HG02885 (cell line): Measurements from ENCODE around the gene PLCH2.
"Not testable (repeated sequence)": the region's sequence is repeated elsewhere in the genome, so short reads cannot be mapped to it uniquely, and the experiment has no call there.

ENCODE experiments used
- ATAC-seq: cut with Tn5 transposase; IDR thresholded peaks from one replicate; pipeline ENCODE4 v1.9.1; 2021; ENCODE audit warnings: mild to moderate bottlenecking; ENCODE audit not compliant: unreplicated experiment, poor library complexity

Gene PLCH2

DNA sequence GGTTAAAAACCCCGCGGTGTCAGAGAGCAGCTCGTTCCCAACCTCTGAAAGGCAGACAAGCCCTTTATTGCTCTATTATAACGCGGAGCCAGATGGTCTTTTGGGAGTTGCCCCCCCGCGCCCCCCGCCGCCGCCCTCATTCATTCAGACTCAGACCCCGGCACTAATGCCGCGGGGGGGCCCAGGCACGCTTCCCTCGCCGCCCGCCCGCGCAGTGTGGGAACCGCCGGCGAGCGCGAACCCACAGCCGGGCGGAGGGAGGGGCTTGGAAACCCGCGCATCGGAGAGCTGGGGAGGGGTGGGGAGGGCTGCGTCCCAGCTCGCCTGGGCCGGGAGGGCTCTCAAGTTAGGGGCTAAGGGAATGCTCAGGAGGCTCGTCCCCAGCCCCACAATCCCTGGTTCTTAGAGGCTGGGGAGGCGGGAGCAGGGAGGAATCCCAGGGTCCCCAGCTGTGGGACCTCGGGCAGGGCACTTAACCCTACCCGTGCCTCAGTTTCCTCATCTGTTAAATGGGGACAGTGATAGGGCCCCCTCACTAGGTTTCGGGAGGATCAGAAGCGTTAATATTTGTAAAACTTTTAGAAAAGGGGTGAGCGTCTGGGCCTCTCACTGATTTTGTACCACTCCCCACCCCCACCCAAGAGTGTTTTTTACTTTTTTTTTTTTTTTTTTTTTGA, 64.9 kb downstream of the PLCH2 start:
- no peak for ATAC-seq

DNA sequence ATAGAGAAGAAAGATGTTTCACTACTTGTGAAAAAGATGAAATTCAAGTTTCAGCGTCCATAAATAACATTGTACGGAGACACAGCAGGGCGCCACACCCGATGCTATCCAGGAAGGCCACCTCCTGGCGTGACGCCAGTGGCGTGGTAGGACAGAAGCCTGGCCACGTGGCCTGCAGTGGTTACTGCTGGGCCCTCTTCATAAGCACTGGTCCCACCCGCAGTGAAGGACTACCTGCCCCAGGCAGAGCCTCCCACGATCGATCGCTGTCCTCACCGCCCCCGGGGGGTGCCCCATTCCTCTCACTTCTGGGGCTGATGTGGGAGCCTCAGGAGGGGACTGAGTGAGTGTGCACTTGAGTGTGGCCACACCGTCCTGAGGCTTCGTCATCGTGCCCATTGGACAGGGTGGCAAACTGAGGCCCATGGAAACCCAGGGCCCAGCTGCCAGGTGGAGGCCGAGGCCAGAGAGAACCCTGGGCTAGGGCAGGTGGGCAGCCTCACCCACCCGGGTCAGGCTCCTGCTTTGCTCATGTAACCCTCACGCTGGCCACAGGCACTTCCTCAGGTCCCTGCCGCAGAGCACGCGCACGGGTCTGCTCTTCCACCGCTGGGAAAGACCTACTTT, 65.6 kb downstream of the PLCH2 start:
- no peak for ATAC-seq

GRCh38 chr1:2542246-2542915, 66.3 kb downstream of the PLCH2 start:
- no peak for ATAC-seq

DNA sequence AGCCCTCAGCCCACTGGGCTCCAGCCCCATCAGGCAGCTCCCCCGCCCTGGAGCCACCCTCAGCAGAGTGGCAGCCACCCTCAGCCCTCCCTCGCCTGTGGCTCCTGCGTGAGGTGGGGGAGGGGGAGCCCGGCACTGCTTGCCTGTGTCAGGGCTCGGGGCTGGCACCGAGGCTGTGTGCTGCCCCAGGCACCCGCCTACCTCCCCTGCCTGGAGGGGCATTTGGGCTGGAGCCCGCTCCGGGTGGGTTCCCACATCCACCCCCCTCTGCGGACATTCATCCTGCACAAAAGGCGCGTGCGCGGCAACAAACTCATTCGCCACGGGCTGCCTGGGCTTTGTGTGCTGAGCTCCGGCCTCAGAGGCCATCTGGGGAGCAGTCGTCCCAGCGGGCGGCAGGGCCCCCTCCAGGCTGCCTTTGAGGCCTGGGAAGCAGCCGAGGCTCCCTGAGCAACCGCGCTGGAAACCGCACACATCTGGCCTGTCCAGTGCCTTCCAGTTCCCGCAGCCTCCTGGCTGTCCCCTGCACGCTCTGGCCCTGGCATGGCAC, 67.5 kb downstream of the PLCH2 start:
- ATAC-seq, result no peak

GRCh38 chr1:2544093-2544874, 68.2 kb downstream of the PLCH2 start:
- ATAC-seq, result no peak

- ATAC-seq, result no peak
Measured at GRCh38 chr1:2544875-2545640, 69.0 kb downstream of the PLCH2 start.

DNA sequence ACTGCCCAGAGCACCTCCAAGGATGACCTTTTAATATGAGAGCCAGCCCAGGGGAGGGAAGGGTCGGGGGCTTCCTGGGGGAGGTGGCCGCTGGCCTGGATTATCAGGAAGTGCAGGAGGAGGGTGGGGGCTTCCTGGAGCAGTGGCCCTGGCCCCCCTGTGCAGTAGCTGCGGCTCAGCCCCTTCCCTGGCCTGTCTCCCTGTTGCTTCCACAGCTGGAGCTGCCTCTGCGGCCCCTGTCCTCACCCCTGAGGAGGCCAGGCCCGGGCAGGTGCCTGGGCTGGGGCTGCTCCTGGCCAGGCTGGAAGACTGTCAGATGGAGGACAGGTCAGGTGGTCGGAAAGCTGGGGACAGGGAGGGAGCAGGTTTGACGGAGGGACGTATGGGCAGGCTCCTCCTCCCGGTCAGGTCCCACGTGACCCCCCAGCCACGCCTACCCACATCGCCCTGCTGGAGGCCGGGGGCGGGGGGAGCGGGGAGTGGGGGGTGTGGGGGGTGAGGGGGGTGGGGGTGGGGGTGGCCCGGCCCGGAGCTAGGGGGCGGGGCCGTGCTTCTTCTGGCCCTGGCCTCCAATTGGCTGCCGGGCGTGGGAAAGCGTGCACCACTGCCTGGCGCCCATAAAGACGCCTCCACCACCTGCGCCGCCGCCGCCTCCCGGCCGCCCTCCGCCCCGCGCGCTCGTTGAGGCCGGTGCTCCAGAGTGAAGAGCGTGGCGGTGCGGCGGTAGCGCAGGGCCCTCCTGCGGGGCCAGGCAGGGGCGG, 69.8 kb downstream of the PLCH2 start:
- ATAC-seq, result peak; percentile 48

GRCh38 chr1:2546515-2547209, 70.6 kb downstream of the PLCH2 start:
- peak; percentile 27 for ATAC-seq

DNA sequence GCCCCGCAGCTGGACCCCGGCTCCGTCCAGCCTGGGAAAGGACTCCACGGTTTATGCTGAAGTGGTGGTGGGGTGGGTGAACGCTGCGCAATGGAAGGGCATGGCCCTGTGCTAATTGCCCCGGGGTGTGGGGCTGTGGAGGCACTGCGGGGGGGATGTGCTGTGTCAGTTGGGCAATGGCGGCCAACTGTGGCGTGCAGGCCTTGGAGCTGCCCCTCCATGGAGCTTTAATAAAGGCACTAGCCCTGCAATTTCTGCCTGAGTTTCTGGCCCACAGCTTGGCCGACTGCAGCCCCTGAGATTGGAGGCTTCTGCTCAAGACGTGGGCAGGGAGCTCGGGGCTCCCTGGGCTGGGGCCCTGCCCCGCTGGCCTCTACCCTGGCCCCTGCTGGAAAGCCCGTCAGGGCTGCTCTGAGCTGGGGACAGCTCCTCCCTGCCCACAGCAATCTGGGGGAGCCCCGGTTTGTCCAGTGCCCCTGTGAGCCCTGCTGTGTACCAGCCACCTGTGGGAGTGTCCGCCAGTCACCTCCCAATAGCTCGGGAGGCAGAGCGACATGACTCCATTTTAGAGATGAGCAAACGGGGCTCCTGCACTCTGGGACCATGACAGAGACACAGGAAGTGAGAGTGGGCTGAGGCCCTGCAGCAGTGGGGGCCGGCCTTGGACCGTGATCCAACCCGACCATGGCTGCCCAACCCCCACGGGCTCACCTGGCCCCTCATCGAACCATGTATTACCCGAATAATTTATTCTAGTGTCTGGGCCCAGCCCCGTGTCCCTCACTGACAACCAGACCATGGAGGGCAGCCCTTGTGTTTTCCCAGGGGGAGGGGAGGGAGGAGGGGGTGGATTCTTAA, 71.3 kb downstream of the PLCH2 start:
- ATAC-seq, result no peak

GRCh38 chr1:2548068-2548589, 72.0 kb downstream of the PLCH2 start:
- ATAC-seq, result peak; percentile 26

DNA sequence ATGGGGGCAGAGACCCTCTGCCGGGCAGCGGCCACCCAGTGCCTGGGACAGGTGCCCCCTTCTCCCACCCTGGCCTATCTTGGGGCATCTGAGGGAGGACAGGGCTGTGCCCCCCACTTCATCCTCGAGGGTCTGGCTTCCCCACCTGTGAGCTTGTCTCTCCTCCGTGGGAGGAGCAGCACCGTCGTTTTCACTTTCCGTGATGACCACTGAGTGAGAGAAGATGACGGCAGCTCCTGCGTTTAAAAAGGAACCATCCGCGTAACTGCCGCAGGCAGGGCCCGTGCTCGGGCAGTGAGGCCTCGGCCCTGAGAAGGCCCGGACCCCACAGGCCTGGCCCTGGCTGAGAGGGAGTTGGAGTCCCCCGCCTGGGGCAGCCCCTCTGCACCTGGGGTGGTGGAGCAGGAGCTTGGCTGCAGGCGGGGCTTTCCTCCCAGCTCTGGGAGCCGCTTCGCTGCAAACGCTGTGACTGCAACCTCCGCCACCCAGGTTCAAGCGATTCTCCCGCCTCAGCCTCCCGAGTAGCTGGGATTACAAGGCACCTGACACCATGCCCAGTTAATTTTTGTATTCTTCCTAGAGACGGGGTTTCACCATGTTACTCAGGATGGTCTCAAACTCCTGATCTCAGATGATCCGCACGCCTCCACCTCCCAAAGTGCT, 73.4 kb downstream of the PLCH2 start:
- ATAC-seq, result not testable (repeated sequence)

DNA sequence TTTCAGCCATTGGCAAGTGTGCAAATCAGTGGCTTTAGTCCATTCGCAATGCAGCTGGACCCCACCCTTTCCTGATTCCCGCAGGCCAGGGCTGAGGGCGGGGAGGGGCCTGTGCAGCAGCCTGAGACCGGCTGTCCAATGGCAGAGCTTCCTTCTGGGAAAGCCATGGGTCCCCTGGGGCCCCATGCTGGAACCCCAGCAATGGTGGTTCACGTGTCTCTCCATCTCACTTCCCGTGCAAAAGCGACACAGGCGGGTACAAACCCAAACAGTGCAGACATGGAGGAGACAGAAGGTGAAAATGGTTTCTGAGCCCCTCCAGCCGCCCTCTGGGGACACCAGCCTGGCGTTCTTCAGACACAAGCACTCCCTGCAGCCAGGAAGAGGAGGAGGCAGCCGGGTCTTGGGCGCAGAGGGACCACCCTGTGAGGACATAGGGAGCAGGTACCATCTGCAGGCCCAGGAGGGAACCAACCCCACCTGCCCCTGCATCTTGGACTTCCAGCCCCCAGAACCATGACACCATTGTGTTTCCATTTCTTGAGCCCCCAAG, 74.3 kb downstream of the PLCH2 start:
- not testable (repeated sequence) for ATAC-seq

DNA sequence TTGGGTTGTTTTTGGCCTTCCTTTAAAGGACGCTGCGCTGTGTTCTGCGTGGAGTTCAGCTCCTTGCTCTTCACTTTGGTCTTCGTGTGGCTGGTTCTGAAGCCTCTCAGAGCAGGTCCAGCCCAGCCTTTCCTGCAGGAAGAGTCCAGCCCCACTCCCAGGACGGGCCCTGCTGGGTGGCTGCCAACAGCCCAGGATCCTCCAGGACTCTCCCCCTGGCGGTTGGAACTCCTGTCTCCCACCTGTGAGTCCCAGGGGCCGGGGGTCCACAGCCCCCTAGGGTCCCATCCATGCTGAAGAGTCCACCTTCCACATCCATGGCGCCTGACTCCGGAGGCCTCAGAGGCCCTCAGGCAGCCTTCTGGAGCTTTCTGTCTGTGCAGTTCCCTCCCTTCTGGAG, 75.5 kb downstream of the PLCH2 start:
- ATAC-seq, result not testable (repeated sequence)

- ATAC-seq, result no peak
Measured at GRCh38 chr1:2552189-2552588, 76.1 kb downstream of the PLCH2 start.

GRCh38 chr1:2553076-2553475, 77.0 kb downstream of the PLCH2 start:
- ATAC-seq, result not testable (repeated sequence)

DNA sequence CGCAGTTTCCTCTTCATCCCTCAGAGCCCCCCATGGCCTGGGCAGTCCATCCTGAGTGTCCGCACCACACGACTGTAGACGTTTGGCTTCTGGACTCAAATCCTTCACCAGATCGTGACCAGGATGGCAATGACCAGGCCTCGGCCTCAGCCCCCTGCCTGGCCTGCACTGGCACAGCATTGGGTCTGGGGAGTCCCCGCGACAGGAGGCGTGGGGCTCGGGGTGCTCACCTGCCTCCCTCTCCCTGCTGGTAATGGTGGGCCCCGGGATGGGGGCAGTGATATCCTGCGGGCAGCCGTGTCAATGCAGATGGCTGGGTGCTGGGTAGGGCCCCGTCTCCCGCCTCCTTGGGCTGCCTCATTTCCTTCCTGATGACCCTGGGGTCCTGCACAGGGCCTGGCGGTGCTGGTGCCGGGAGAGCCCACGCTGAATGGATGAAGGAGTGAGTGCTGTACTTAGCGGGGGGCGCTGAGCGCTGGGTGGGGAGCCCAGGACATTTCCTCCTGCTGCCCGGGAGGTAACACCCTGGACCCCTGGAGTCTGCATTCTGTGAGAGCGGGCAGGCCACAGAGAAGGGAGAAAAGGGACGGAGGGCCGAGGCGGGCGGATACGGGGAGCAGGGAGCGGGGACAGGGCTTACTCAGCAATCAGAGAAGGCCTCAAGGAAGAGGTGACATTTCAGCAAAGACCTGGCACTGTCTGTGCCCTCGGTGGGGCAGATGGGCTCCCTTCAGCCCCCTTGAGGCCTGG, 78.0 kb downstream of the PLCH2 start:
- no peak for ATAC-seq
